Mammary epithelial cell (primary cell): Measurements from ENCODE around the gene EHMT1.
"Not testable (repeated sequence)": the region's sequence is repeated elsewhere in the genome, so short reads cannot be mapped to it uniquely, and the experiment has no call there.

ENCODE experiments used
- EZH2 ChIP-seq: IDR thresholded peaks from 2 replicates; pipeline ENCODE4 v1.6.1; 2012; ENCODE audit warnings: low read length, inconsistent platforms, borderline replicate concordance
- TF ChIP-seq, protein P1 (sequence below), 2 donors: IDR thresholded peaks in 1 of 2; conservative IDR thresholded peaks in 1 of 2; 2 replicates each; pipeline ENCODE4 v1.5.1; 2011 to 2012; ENCODE audit warnings: inconsistent platforms in 2 of 2, low read length in 2 of 2, mild to moderate bottlenecking in 2 of 2, control low read depth in 1 of 2, low read depth in 1 of 2; ENCODE audit not compliant: insufficient read depth in 1 of 2; ENCODE audit errors: extremely low read depth in 1 of 2

DNA sequence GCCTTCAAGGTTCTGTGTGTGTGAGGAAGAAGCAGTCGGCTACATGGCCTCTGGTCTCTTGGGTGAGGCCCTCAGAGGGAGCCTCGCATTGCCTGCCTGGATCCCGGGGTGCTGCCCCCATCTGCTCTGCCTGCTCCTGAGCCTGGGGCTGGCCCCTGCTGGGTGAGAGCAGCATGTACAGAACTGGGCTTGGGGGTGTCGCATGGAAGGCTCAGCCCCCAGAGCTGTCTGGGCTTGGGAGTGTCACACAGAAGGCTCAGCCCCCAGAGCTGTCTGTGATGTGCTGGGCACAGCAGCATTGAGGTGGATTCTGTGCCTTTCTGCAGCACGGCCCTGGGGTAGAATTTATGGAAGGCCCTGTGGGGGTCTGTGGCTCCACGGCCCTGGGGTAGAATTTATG lies 265.2 kb downstream of the EHMT1 start:
- TF ChIP-seq, protein P1, sequence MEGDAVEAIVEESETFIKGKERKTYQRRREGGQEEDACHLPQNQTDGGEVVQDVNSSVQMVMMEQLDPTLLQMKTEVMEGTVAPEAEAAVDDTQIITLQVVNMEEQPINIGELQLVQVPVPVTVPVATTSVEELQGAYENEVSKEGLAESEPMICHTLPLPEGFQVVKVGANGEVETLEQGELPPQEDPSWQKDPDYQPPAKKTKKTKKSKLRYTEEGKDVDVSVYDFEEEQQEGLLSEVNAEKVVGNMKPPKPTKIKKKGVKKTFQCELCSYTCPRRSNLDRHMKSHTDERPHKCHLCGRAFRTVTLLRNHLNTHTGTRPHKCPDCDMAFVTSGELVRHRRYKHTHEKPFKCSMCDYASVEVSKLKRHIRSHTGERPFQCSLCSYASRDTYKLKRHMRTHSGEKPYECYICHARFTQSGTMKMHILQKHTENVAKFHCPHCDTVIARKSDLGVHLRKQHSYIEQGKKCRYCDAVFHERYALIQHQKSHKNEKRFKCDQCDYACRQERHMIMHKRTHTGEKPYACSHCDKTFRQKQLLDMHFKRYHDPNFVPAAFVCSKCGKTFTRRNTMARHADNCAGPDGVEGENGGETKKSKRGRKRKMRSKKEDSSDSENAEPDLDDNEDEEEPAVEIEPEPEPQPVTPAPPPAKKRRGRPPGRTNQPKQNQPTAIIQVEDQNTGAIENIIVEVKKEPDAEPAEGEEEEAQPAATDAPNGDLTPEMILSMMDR (conservative IDR thresholded peaks at IDR 0.05 in 1 of 2, IDR thresholded peaks at IDR 0.05 in 1 of 2; ENCODE audit: extremely low read depth in 1 of 2, insufficient read depth in 1 of 2, low read depth in 1 of 2, low read length in 2 of 2), result not testable (repeated sequence)
- TF ChIP-seq EZH2, result not testable (repeated sequence)
